Nephron (organoid): ENCODE data around the gene ARL17A.
A peak's percentile ranks its signal among the peaks of the same experiment; 100 is the strongest.
"Not testable (repeated sequence)": the region's sequence is repeated elsewhere in the genome, so short reads cannot be mapped to it uniquely, and the experiment has no call there.

Source experiments
- H3K27ac Mint-ChIP-seq, 3 experiments: 2 replicates each; pipeline ENCODE4 v1.8.0; 2020; ENCODE audit warnings: mixed read lengths in 3 of 3, mild to moderate bottlenecking in 2 of 3, moderate library complexity in 1 of 3
- H3K27me3 Mint-ChIP-seq: 2 replicates; pipeline ENCODE4 v1.8.0; 2021; ENCODE audit warnings: low read depth, mild to moderate bottlenecking, moderate library complexity, mixed read lengths
- H3K36me3 Mint-ChIP-seq: 2 replicates; pipeline ENCODE4 v1.8.0; 2020; ENCODE audit warnings: low read depth, mixed read lengths
- H3K4me1 Mint-ChIP-seq: 2 replicates; pipeline ENCODE4 v1.8.0; 2020; ENCODE audit warnings: mixed read lengths
- H3K4me3 Mint-ChIP-seq, 3 experiments: 2 replicates each; pipeline ENCODE4 v1.8.0; 2020; ENCODE audit warnings: mild to moderate bottlenecking in 3 of 3, mixed read lengths in 3 of 3, moderate library complexity in 2 of 3
- H3K9me3 Mint-ChIP-seq: 2 replicates; pipeline ENCODE4 v1.8.0; 2020; ENCODE audit warnings: mixed read lengths

ARL17A gene

DNA sequence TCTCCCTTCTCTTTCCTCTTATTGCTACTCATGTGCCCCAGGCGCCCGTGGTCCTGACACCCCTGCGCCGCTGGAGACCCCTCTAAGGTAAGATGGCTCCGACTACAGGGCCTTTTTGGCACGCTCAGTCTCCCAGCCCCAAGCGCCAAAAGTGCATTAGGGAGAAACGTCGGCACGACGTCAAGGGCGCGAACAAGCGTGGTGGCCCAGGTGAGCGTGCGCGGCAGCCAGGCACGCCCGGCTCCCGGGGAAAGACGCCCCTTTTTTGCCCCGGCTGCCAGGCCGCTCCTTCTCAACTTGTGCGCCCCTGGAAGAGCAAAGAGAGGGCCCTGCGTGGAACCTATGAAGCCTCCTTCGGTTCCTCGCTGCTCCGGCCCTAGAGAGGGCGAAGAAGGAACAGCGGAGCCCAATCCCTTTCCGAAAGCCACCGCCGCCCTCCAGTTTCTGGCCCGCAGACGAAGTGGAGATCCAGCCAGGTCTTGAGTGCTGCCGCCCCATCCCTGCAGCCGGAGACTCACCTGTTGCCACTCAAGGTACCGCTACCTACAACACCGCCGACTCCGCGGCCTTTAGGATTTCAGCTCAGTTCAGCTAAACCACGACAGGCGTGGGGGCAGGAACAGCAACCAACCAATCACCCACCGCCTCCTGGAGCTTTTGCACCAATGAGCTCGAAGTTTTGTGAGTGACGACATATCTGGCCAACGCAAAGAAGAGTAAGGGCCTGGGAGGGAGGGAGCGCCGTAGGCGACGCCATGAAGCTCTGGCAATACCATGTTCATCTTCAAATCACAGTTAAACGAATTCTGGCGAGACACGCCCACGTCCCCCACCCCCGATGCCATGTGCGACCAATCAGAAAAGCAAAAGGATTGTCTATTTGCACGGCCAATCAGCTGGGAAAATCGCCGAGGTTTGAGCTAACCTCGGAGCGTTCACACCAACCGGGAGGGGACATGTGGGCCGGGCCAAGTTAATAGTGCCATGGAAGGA is at the start of gene ARL17A:
TSS of gene ARL17A (minus strand) at position 609 of the 993 bp plus-strand sequence. CDS start 3,369 bp downstream, outside the sequence.
- H3K27me3 Mint-ChIP-seq, H3K27ac Mint-ChIP-seq, H3K4me1 Mint-ChIP-seq, H3K36me3 Mint-ChIP-seq, H3K9me3 Mint-ChIP-seq: not testable (repeated sequence)
- peak within 1 kb of the TSS; percentile 63 to 75 (median 67) for H3K4me3 Mint-ChIP-seq

DNA sequence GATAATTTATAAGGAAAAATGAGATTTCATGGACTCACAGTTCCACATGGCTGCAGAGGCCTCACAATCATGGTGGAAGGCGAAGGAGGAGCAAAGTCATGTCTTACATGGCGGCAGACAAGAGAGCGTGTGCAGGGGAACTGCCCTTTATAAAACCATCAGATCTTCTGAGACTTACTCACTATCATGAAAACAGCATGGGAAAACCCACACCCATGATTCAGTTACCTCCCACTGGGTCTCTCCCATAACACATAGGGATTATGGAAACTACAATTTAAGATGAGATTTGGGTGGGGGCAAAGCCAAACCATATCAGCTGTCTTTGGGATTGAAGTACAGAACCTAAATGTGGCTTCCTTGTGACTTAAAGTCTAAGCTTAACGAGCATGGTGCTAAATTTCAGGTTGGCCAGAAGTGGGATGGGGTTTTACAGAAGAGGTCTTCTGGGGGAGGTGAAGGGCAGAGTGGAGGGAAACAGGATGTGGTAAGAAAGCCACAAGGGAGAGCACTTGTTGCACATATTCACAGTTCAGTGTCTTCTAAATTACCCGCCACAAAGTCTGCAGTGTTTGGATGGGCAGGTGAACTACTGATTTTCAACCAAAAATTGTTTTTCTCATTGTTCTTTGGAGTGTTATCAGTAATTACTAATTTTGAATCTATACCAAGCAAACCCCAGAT is 49.4 kb upstream of the ARL17A start:
- H3K4me1 Mint-ChIP-seq, H3K27me3 Mint-ChIP-seq, H3K27ac Mint-ChIP-seq, H3K4me3 Mint-ChIP-seq, H3K36me3 Mint-ChIP-seq, H3K9me3 Mint-ChIP-seq: not testable (repeated sequence)

DNA sequence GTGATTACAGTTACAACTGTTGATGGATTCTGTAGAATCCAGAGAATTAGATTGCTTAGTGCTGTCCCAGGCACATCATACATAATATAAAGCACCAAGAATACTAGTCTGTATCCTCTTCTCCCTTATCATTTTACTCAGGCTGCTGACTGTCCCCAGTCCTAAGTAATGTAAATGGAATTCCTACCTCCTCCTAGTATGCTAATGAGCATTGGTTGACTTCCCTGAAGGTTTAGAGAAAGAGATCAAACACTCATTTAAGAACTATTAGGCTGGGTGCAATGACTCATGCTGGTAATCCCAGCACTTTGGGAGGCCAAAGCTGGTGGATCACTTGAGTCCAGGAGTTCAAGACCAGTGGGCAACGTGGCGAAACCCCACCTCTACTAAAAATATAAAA is 48.0 kb upstream of the ARL17A start:
- H3K27me3 Mint-ChIP-seq, H3K36me3 Mint-ChIP-seq, H3K27ac Mint-ChIP-seq, H3K4me1 Mint-ChIP-seq, H3K4me3 Mint-ChIP-seq, H3K9me3 Mint-ChIP-seq: not testable (repeated sequence)

GRCh38 chr17:46624726-46625125 is 45.2 kb upstream of the ARL17A start:
- not testable (repeated sequence) for H3K9me3 Mint-ChIP-seq, H3K4me1 Mint-ChIP-seq, H3K4me3 Mint-ChIP-seq, H3K27ac Mint-ChIP-seq, H3K27me3 Mint-ChIP-seq, H3K36me3 Mint-ChIP-seq

DNA sequence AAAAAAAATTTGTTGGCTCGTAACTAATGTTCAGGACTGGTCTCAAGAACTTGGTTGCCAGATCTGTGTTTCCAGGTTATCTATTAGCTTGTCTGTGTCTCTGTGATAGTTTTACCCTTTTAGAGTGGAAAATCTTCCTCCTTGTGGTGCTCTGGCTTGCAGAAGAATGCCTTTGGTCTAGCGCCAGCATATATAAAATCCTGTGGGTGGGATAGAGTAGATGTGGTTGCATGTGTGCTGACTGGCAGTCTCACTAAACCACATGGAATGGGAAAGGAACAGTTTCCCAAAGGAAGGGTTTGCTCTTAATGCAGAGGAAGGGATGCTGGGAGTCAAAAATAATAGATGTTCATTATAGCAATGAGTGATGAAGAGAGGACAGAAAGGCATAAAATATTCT is 44.3 kb upstream of the ARL17A start:
- H3K4me1 Mint-ChIP-seq, H3K4me3 Mint-ChIP-seq, H3K9me3 Mint-ChIP-seq, H3K27ac Mint-ChIP-seq, H3K36me3 Mint-ChIP-seq, H3K27me3 Mint-ChIP-seq: not testable (repeated sequence)

DNA sequence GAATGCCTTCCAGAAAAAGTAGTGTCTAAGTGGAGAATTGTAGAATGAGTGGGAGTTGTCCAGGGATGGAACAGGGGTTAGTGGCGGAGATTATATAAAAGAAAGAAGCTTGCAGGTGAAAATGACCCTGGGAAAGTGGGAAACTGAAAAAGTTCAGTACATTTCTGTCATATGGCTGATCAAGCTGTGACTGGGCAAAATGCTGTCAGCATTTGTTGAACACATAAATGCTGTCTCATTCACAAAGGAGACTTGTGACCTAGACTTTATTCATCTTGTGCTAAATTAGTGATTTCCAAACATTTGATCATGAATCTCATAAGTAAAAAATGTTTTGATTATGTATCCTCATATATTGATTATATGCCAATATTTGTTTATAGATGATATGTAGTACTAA is 39.5 kb upstream of the ARL17A start:
- H3K27me3 Mint-ChIP-seq, H3K4me3 Mint-ChIP-seq, H3K27ac Mint-ChIP-seq, H3K4me1 Mint-ChIP-seq, H3K36me3 Mint-ChIP-seq, H3K9me3 Mint-ChIP-seq: not testable (repeated sequence)

DNA sequence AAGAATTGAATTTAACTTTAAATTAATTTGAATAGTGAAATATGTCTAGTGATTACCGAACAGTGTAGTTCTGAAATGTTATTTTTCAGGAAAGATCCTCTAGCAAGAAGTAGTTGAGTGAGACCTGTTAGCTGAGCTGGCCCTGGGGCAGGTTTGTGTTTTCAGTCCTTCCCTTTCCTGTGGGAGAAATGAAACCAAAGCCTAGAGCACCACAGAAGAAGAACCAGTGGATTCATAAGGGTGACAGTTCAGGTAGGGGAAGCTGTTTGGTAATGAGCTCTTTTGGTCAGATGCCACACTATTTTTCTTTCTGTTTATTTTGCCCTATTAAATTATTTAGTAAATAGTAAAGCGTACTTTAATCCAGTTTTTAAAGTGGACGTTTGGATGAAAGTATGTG is 37.6 kb upstream of the ARL17A start:
- not testable (repeated sequence) for H3K36me3 Mint-ChIP-seq, H3K4me1 Mint-ChIP-seq, H3K9me3 Mint-ChIP-seq

DNA sequence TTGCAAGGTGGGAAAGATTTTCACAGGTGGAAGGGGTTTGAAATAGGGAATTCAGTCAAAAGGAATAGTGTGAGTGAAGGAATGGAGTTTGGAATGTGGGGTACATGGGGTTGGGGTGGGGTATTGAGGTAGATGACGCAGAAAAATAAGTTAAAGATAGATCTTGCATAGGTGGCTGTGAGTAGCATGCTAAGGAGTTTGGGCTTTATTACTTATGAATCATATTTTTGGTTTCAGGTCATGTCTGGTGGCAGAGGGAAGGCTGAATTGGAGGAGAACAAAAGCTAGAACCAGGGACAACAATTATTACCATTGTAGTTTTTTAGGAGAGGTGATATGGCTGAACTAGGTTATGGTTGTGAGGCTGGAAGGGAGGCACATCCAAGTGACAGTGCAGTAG is 34.4 kb upstream of the ARL17A start:
- H3K9me3 Mint-ChIP-seq, H3K27me3 Mint-ChIP-seq, H3K27ac Mint-ChIP-seq, H3K36me3 Mint-ChIP-seq, H3K4me1 Mint-ChIP-seq, H3K4me3 Mint-ChIP-seq: not testable (repeated sequence)

More for the DNA sequence above, 37.6 kb upstream of the ARL17A start:
- H3K4me3 Mint-ChIP-seq, H3K27me3 Mint-ChIP-seq, H3K27ac Mint-ChIP-seq: not testable (repeated sequence)

DNA sequence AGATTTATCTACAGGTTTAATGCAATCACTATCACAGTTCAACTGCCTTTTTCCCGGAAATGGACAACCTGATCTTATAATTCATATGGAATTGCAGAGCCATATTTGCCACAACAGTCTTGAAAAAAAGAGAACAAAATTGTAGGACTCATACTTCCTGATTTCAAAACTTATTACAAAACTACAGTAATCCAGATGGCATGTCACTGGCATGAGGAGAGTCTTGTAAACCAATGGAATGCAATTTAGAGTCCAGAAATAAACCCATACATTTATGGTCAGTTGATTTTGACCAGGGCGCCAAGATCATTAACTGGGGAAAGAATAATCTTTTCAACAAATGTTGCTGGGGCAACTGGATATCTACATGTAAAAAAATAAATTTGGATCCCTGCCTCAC is 31.8 kb upstream of the ARL17A start:
- not testable (repeated sequence) for H3K4me3 Mint-ChIP-seq, H3K27ac Mint-ChIP-seq, H3K4me1 Mint-ChIP-seq, H3K27me3 Mint-ChIP-seq, H3K36me3 Mint-ChIP-seq, H3K9me3 Mint-ChIP-seq

DNA sequence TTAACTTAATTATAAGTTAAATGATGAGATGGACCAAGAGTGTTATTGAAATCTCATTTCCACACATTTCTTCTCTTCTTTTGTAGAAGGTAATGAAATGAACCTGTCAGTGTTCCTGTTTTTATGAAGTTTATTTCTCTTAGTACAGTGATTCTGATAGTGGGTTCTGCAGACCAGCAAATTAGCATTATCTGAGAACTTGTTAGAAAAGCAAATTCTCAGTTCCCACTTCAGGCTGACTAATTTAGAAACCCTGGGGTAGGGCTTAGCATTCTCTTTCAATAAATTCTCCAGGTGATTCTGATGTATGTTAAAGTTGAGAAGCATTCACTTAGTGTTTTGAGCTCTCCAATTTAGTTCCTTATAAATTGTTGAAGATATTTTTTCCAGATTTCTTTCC is 23.6 kb upstream of the ARL17A start:
- H3K27ac Mint-ChIP-seq, H3K4me3 Mint-ChIP-seq: not testable (repeated sequence)

DNA sequence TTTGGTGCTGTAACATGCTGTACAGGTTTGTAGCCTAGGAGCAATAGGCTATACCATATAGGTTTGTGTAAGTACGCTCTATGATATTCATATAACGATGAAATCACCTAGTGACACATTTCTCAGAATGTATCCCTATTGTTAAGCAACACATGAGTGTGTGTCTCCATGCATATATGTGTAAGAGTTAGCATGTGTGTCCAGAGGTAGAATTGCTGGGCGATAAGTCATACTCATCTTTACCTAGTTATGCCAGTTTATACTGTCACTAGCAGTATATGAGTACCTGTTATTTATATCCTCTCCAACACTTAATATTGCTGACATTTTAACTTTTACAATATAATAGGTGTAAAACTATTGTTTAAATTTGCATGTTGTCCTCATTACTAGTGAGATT is 21.3 kb upstream of the ARL17A start:
- not testable (repeated sequence) for H3K9me3 Mint-ChIP-seq, H3K4me1 Mint-ChIP-seq, H3K4me3 Mint-ChIP-seq, H3K27me3 Mint-ChIP-seq, H3K36me3 Mint-ChIP-seq, H3K27ac Mint-ChIP-seq

More for the DNA sequence above, 23.6 kb upstream of the ARL17A start:
- not testable (repeated sequence) for H3K4me1 Mint-ChIP-seq, H3K9me3 Mint-ChIP-seq, H3K27me3 Mint-ChIP-seq, H3K36me3 Mint-ChIP-seq

DNA sequence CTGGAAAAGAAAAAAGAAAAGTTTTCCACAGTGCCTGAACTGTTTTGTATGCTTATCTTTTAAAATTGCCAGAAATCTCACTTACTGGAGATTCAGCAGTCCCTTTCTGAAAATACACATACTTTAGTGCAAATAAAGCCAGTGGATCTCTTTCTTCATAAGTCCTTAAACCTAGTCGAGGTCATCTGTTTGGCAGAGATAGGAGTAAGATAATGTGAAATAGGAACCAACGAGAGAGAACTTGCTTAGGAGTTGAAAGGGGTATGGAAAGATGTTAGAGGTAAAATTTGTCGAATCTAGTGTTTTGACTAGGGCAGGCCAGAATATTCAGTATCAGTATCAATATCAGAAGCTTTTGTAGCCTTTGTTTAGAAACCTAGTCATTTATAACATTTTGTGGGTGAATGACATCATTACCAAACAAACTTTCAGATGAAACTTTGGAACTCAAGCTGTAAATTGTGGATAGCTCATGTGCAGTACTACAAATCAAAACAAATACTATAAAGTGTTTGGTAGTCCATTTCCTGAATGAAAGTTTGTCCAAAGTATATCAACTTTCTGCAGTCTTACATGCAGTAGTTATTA is 18.9 kb upstream of the ARL17A start:
- not testable (repeated sequence) for H3K4me3 Mint-ChIP-seq, H3K27ac Mint-ChIP-seq, H3K27me3 Mint-ChIP-seq, H3K9me3 Mint-ChIP-seq, H3K36me3 Mint-ChIP-seq, H3K4me1 Mint-ChIP-seq

GRCh38 chr17:46591332-46591731 is 11.8 kb upstream of the ARL17A start:
- not testable (repeated sequence) for H3K27me3 Mint-ChIP-seq, H3K4me3 Mint-ChIP-seq, H3K9me3 Mint-ChIP-seq, H3K4me1 Mint-ChIP-seq, H3K27ac Mint-ChIP-seq, H3K36me3 Mint-ChIP-seq

GRCh38 chr17:46590157-46591146 is 11.0 kb upstream of the ARL17A start, which contains the start of gene NSF:
Gene NSF (plus strand): TSS chr17:46590669. CDS start chr17:46590776, 107 bp downstream.
- H3K27ac Mint-ChIP-seq, H3K36me3 Mint-ChIP-seq, H3K9me3 Mint-ChIP-seq, H3K4me3 Mint-ChIP-seq, H3K4me1 Mint-ChIP-seq, H3K27me3 Mint-ChIP-seq: not testable (repeated sequence)
